ENCODE results near the gene FBXL7. TPM values are rescaled to one million over a fixed set of nuclear protein-coding genes. Genes with fewer than 3 reads are reported as not detected.

FBXL7 gene
- total RNA-seq, 1 experiment from 2014 or later: 4.0 TPM

GRCh38 chr5:15612915-15613635 is 113.1 kb downstream of the FBXL7 start:
- no peak for DNase-seq (ENCODE audit: low spot score)

- no peak for DNase-seq (ENCODE audit: low spot score)
Measured at GRCh38 chr5:15614679-15615078, 114.7 kb downstream of the FBXL7 start.

GRCh38 chr5:15615859-15616258 is 115.9 kb downstream of the FBXL7 start:
- DNase-seq (ENCODE audit: low spot score): no peak

DNA sequence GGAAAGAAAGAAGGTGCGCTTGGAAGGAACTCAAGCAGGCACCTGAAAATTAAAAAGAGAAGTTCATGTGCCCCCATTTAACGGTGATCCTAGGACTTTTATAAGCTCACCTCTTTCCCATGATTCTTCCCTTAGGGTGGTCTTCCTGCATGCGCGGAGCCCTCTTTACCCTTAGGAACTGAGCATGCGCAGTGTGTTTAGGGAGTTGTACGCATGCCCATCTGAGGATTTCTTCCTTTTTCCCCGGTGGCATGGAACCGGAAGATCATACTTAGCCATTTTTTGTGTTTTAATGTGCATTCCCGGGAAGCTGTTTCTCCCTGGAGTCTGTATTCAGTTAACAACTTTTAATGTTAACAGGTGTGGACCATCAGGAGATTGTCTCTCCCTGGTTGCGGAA is 119.0 kb downstream of the FBXL7 start:
- no peak for DNase-seq (ENCODE audit: low spot score)

DNA sequence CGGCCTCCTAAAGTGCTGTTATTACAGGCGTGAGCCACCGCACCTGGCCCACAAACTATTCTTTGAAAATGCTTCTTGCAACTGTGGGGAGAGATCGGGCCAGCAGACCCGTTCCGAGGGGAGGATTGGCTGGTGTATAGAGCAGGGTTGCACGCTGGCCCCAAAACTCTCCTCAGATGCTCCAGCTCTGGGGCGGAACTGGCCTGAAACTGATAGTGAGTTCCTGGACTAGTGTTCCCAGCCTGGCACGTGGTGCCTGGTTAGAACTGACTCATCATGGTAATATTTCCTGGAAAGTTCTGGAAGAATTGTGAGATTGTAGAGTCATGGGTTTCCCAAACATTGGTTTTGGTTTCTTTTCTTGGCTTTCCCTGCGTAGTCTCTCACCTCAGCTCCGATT is 120.5 kb downstream of the FBXL7 start:
- peak; percentile 79 for DNase-seq (ENCODE audit: low spot score)

DNA sequence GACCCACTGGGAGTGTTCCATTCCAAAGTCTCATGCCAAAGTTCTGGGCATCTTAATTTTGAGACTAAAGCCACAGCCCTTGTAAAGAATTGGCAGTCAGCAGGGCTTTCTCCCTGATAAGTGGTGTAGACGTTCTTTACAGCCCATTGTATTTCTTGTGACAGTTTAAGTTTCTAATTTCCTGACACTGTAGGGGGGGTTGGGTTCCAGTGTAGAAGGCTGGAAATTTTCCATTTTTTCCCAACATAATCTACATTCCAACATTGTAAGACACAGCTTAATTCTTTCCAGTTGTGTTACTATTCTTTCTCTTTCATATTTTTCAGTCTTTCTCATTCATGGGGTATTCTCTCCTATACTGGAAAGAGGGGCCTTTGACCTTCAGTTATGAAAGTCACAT is 121.1 kb downstream of the FBXL7 start:
- DNase-seq (ENCODE audit: low spot score): no peak

DNA sequence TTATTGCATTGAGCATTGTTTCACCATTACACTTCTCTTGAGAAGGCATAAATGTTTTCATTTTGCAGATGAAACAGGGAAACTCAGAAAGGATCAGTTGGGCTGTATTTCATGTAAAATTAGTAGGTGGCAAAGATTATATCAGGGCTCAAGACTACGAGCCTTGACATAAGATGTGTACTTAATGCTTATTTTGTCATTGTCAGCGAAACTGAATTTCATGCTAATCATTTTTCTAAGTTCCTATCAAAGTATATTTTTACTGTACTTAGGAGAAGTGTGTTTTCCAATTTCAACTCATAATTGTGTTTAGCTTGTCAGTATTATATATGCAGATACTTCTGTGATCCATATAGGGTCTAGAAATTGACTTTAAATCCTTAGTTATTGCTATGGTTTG is 123.8 kb downstream of the FBXL7 start:
- no peak for DNase-seq (ENCODE audit: low spot score)

DNA sequence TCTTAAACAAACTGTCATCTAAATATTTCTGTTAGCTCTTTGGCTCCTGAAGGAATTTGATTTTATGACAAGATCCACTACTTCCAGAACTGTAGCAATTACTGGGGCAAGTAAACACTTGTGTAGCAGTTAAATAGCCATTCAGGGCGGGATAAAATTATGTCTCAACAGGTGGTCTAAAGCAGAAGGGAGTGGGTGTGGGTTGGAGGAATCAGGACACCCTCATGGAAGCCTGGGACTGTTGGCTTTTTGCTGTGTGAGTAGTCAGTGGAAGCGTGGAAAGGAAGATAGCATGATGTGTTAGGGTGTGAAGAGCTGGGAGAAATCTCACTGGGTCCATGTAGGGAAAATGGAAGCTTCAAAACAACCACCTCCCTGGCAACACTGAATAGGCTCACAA is 127.1 kb downstream of the FBXL7 start:
- no peak for DNase-seq (ENCODE audit: low spot score)

DNA sequence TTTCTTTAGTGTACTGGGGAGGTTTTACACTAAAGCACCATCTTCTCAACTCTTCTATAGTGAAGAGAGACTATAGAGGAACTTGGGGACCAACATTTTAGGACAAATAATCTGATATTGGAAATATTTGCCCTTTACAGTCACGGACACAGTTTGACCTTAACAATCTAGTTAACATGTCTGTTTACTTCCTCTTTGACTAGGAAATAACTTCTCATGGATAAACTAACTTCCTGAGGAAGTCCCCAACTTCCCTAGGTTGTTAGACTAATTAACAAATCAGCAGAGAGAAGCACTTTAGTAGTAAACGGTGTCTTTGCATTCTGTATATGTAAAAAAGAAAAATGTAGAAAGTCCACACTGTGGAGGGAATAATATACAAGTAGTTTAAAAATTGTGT is 127.7 kb downstream of the FBXL7 start:
- DNase-seq (ENCODE audit: low spot score): no peak

DNA sequence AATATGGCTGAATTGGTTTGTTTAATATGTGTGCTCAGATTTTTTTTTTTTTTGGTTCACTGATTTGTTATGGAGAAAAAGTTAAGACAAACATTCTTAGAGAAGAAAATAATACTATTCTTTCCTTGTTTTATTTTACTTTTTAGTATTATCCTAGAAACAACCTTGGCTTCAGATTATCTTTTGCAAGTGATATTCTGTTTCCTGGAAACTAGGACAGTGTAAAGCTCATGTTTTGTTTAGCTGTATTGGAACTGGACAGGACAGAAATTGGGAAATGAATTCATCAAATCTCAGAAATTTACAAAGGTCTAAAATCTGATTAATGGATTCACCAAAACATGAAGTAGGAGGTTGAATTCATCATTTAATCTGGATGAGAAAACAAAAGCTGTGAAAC is 130.5 kb downstream of the FBXL7 start:
- no peak for DNase-seq (ENCODE audit: low spot score)

GRCh38 chr5:15634591-15635288 is 134.8 kb downstream of the FBXL7 start:
- DNase-seq (ENCODE audit: low spot score): no peak

DNA sequence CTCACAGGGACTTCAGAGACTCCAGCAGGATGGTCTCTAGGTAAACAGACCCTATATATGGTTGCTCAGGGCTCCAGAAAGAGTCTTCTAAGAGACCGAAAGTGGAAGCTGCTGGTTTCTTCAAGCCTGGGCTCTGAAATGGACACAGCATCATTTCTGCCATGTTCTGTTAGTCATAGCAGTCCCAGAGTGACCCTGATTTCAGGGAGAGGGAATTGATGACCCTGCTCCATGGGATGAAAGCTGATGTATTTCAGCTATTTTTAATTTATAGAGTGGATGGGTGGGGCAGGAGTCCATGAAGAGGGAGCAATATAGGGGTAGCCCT is 135.3 kb downstream of the FBXL7 start:
- DNase-seq (ENCODE audit: low spot score): no peak

GRCh38 chr5:15637345-15637744 is 137.4 kb downstream of the FBXL7 start:
- DNase-seq (ENCODE audit: low spot score): no peak

GRCh38 chr5:15637886-15638285 is 137.9 kb downstream of the FBXL7 start:
- no peak for DNase-seq (ENCODE audit: low spot score)

DNA sequence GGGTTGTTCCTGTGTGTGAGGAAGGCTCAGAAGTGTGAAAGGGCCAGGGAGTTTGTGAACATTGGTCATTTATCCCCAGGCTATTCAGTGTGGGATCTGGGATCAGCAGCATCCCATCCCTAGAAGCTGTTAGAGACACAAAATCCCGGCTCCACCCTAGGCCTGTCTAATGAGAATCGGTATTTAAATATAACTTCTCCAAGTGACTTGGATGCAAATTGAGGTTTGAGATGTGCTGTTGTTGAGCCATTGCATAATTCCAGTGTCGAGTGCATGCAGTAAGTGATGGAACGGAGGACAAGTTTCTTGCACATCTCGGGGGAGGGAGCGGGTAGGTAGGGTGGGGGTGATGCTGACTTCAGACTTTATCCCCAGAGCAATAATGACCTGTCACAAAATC is 138.3 kb downstream of the FBXL7 start:
- no peak for DNase-seq (ENCODE audit: low spot score)

- no peak for DNase-seq (ENCODE audit: low spot score)
Measured at GRCh38 chr5:15639288-15639687, 139.3 kb downstream of the FBXL7 start.

- no peak for DNase-seq (ENCODE audit: low spot score)
Measured at GRCh38 chr5:15640116-15640515, 140.1 kb downstream of the FBXL7 start.

GRCh38 chr5:15643731-15644130 is 143.8 kb downstream of the FBXL7 start:
- DNase-seq (ENCODE audit: low spot score): no peak

GRCh38 chr5:15645381-15646160 is 145.6 kb downstream of the FBXL7 start:
- peak; percentile 77 for DNase-seq (ENCODE audit: low spot score)

DNA sequence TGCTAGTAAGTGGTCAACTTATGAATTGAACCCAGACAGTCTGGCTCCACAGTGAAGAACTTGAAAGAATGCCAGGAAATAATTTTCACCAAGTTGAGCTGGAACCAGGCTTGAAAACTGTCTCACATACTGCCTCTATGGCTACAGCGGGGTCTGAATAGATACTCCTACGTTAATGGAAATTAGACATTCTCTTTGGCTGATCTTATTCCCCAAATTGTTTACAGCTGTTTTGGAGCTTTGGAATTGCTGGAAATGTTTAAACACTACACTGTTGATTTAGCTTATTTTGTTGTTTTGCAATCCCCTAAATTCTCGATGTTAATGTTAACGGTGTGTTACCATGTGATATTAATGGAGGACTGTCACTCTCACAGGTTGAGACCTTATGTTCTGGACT is 146.4 kb downstream of the FBXL7 start:
- DNase-seq (ENCODE audit: low spot score): no peak

GRCh38 chr5:15647251-15647650 is 147.3 kb downstream of the FBXL7 start:
- no peak for DNase-seq (ENCODE audit: low spot score)

DNA sequence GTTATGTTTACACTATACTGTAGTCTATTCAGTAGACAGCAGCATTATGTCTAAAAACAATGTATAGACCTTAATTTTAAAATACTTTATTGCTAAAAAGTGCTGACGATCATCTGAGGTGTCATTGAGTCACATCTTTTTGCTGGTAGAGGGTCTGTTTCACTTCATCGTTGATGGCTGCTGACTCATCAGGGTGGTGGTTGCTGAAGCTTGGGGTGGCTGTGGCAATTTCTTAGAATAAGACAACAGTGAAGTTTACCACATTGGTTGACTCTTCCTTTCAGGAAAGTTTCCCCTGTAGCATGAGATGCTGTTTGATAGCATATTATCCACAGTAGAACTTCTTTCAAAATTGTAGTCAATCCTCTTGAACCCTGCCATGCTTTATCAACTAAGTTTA is 150.3 kb downstream of the FBXL7 start:
- peak; percentile 5 for DNase-seq (ENCODE audit: low spot score)

DNA sequence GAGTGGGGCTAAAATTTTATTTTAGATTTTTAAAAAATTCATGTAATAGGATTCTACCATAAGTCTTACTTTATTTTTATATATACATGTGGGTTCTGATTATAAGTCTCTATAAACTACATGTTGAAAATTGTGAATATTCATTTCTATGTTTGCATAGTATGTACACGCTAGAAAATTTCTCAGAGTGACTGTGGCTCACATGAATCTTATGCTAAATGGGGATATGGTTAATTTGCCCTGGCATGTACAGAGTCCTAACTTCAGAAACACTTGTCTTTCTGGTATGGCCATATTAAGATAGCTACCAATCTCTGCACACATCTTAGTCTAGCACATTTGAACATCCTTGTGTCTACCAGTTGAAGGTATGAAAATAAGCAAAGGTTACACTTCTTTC is 154.8 kb downstream of the FBXL7 start:
- DNase-seq (ENCODE audit: low spot score): no peak
